Occipital lobe (tissue), 2 donors: ENCODE data around the gene HK1. TPM values are rescaled to one million over a fixed set of nuclear protein-coding genes. Genes with fewer than 3 reads are reported as not detected.

Source experiments
- DNase-seq: peaks from one replicate; lab custom pipeline; 2025; lab: John Stamatoyannopoulos, UW
- total RNA-seq: library from RNA; depleted of rRNA; stranded (reverse); fragments of >200 nt; gene quantifications from one replicate; pipeline ENCODE4 v1.2.3, GENCODE V29; 2014

The HK1 gene
- total RNA-seq, 1 donor from 2014 or later = 98.4 TPM

DNA sequence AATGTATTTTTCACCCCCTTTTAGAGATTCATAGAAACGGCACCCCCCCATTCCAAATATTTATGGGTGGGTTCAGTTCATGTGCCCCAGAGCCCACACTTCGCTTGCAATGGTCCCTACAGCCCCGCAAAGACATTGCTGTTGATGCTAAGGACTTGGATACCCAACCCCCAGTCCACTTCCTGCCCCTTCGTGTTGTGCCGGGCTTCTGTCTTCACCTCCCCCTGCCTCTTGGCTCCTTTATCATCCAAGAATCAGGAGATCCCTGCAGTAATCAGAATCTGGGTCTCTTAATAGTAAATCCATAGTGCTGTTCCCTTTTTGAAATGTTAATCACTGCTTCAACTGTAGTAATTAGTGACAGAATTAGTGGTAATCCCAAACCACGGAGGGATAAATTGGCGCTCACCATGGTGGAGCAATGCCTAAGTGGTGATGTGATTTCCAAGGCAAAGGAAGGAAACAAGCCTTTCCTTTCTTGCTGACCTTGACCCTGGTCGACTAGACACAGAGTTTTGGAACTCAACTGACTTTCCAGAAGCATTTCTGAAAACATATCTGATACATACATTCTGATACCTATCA lies 67.7 kb downstream of the HK1 start:
- no peak for DNase-seq

DNA sequence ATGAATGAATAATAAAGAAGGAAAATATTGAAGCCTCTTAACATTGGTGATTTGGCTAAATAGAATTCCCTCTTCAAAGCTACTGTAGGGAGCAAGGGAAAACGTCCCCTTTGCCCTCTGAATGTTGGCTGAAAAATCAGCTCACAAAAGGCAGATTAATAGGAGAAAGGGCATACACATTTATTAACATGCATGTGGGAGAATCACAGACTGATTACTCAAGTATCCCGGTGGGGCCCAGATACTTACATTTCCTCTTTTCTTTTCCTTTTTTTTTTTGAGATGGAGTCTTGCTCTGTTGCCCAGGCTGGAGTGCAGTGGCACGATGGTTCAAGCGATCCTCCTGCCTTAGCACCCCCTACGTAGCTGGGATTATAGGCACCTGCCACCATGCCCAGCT lies 68.5 kb downstream of the HK1 start:
- no peak for DNase-seq

GRCh38 chr10:69348816-69349541 lies 70.7 kb downstream of the HK1 start:
- DNase-seq = no peak

- DNase-seq = no peak
Observed at GRCh38 chr10:69349542-69349888, 71.2 kb downstream of the HK1 start.

- no peak for DNase-seq
Observed at GRCh38 chr10:69351589-69351988, 73.3 kb downstream of the HK1 start.

GRCh38 chr10:69352569-69353264 lies 74.4 kb downstream of the HK1 start:
- DNase-seq = no peak

- no peak for DNase-seq
Observed at GRCh38 chr10:69353977-69354635, 75.8 kb downstream of the HK1 start.

GRCh38 chr10:69356187-69356586 lies 77.9 kb downstream of the HK1 start:
- no peak for DNase-seq

DNA sequence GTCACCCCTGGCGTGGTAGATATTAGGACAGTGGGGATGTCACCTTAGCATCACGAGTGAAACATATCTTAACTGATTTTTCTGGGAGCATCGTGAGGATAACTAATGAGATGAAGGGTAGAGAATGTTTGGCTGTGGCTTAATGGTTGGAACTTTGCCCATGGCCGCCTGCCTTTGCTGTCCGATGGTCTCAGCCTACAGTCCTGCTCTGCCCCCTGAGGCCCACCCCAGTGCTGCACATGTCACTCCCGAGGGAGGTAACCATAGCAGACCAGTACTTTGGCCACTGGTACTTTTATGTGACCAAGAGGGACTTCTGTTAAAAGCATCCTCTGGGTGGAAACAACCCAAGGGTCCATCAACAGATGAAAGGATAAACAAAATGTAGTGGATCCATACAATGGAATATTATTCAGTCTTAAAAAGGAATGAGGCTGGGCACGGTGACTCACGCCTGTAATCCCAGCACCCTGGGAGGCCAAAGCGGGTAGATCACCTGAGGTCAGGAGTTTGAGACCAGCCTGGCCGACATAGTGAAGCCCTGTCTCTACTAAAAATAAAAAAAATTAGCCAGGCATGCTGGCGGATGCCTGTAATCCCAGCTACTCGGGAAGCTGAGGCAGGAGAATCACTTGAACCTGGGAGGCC lies 80.0 kb downstream of the HK1 start:
- DNase-seq = no peak

DNA sequence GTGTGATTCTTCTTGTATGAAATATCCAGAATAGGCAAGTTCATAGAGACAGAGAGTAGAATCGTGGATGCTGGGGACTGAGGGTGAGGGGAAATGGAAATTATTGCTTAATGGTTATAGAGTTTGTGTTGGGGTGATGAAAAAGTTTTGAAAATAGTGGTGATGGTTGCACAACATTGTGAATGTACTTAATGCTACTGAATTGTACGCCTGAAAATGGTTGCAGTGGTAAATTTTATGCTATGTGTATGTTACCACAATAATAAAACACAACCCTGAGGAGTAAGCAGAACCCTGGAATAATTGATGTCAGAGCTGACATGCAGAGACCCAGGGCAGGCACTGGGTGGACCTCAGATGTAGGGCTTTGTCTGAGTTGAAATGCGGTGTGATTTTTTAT lies 80.9 kb downstream of the HK1 start:
- no peak for DNase-seq

- DNase-seq = no peak
Observed at GRCh38 chr10:69359594-69359993, 81.3 kb downstream of the HK1 start.

DNA sequence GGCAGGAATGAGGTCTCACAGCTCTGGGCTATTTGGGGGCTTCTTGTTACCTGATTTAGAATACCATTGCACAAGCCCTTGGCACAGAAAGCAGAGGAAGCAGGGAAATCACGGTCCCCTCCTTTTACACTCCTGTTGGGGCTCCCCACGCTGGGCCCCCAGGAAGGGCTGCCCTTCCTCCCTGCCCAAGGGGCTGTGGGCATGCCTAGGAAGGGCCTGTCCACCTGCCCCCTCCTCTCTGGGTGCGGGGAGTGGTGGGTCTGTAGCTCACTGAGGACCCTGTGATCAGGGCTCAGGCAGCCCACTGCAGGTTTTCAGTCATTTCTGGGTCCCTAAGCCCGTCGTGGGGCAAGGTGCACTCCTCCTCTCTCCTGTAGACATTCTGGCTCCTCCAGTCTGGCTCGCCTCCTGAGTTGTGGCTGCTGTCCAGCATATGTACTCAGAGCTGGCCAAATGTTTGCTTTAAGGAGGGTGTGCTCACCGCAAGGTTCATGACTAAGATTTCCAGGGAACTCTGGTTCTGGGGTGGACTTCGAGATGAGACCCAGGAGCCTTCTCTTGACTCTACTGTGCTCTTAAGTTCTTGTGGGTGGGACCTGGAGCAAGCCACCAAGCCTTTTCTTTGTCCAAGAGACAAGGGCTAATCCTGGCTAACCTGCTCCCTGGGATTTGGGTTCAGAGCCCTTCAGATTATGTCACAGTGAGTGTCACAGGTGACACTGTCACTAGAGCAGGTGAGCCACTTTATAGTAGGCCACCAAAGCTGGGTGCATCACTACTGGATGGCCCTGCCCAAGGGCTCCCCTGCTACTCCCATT lies 82.4 kb downstream of the HK1 start:
- DNase-seq = no peak

GRCh38 chr10:69361303-69361614 lies 83.0 kb downstream of the HK1 start:
- DNase-seq = no peak

GRCh38 chr10:69362471-69362954 lies 84.2 kb downstream of the HK1 start:
- no peak for DNase-seq

DNA sequence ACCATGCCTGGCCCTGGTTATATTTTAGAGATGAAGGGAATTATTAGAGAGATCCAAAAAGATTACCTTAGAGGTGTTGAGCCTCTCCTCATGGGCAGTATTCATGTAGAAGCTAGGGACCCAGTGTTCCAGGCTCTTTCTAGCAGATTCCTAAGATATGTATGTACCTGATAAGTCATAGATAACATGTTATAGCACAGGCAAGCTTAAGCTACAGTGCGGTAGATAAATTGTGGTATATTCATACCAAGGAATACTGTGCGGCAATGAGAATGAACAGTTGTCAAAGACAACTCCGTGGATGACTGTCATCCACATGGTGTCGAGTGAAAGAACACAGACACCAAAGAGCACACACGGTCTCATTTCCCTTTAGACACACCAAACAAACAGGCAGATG lies 85.4 kb downstream of the HK1 start:
- no peak for DNase-seq

- no peak for DNase-seq
Observed at GRCh38 chr10:69364232-69364940, 86.1 kb downstream of the HK1 start.

- DNase-seq = no peak
Observed at GRCh38 chr10:69366738-69367137, 88.4 kb downstream of the HK1 start.

GRCh38 chr10:69367469-69367868 lies 89.2 kb downstream of the HK1 start:
- no peak for DNase-seq

DNA sequence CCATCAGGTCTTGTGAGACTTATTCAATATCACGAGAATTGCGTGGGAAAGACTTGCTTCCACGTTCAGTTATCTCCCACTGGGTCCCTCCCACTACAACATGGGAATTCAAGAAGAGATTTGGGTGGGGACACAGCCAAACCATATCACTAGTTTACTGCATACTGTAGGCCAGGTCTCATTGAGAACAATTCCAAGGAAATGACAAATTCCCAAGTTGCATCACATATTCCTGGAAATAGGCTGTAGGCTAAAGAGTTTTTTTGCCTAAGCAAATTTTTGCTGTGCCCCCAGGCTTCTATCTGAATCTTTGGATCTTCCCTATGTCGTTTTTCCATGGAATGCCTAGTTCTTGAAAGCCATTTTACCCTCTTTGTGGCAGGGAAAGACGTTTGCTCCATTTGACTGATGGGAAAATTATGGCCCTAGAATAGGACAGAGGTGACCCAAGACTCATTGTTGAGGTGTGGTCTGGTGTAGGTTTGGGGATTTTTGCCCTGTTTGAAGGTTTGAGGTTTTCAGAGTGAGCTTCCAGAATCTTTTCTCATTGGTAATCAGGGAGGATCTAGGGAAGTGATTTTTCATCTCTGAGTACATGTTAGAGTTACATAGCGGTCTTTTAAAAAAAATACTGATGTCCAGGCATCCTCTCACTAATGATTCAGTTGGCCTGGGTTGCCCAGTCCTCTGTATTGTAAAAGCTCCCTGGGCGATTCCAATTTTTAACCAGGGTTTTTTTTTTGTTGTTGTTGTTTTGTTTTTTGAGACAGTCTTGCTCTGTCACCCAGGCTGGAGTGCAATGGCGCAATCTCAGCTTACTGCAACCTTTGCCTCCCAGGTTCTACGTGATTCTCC lies 94.1 kb downstream of the HK1 start:
- DNase-seq = no peak
